ENCODE measurements around the gene RAB3A.

RAB3A gene

DNA sequence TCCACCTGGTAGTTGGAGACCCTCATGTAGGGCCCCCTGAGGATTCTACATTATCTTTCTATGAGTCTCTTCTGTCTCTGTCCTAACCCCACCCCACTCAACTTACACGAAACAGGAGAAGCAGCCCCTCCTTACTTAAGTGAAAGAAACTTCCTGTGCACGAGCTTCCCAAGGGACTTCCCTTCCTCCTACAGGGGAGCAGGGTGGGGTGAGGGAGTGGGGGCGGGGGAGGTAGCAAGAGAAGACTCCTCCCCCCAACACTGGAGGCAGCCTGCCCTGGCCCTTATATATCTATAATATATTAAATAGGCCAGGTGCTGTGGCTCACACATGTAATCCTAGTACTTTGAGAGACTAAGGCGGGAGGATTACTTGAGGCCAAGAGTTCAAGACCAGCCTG is 27.9 kb upstream of the RAB3A start:
- H3K9me2 ChIP-seq (replicated peaks; ENCODE audit: insufficient read depth, low read length), result no peaks in the 10 kb centered on the region
- H3K4me2 ChIP-seq (ENCODE audit: low read depth, low read length, poor library complexity, severe bottlenecking), result no peak overlapping the region
- H3K9me3 ChIP-seq (ENCODE audit: insufficient read depth, low read length), result no peaks in the 10 kb centered on the region
- no peaks in the 10 kb centered on the region for H3F3A ChIP-seq (ENCODE audit: insufficient read depth)
- no peaks in the 10 kb centered on the region for H3K36me3 ChIP-seq (ENCODE audit: low read length)
- H3K27ac ChIP-seq (ENCODE audit: low read depth, low read length), result no peak overlapping the region
- H2AFZ ChIP-seq (ENCODE audit: low read depth, low read length, severe bottlenecking), result no peak overlapping the region
- H3K27me3 ChIP-seq (ENCODE audit: low read length), result no peaks in the 10 kb centered on the region
- no peak overlapping the region for H3K9ac ChIP-seq (ENCODE audit: low read length)
- H3K4me3 ChIP-seq (ENCODE audit: insufficient read depth, low read length, poor library complexity, severe bottlenecking), result no peak overlapping the region
- TF ChIP-seq, protein P1, sequence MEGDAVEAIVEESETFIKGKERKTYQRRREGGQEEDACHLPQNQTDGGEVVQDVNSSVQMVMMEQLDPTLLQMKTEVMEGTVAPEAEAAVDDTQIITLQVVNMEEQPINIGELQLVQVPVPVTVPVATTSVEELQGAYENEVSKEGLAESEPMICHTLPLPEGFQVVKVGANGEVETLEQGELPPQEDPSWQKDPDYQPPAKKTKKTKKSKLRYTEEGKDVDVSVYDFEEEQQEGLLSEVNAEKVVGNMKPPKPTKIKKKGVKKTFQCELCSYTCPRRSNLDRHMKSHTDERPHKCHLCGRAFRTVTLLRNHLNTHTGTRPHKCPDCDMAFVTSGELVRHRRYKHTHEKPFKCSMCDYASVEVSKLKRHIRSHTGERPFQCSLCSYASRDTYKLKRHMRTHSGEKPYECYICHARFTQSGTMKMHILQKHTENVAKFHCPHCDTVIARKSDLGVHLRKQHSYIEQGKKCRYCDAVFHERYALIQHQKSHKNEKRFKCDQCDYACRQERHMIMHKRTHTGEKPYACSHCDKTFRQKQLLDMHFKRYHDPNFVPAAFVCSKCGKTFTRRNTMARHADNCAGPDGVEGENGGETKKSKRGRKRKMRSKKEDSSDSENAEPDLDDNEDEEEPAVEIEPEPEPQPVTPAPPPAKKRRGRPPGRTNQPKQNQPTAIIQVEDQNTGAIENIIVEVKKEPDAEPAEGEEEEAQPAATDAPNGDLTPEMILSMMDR (IDR thresholded peaks at IDR 0.05; ENCODE audit: insufficient read depth, low read length, poor library complexity, severe bottlenecking), result no peak
- TF ChIP-seq EZH2phosphoT487 (conservative IDR thresholded peaks at IDR 0.05; ENCODE audit: low read length), result no peak
- no peaks in the 10 kb centered on the region for H3K79me2 ChIP-seq (ENCODE audit: insufficient read depth, low read length)
- no peaks in the 10 kb centered on the region for H4K20me1 ChIP-seq (ENCODE audit: low read depth, low read length)

DNA sequence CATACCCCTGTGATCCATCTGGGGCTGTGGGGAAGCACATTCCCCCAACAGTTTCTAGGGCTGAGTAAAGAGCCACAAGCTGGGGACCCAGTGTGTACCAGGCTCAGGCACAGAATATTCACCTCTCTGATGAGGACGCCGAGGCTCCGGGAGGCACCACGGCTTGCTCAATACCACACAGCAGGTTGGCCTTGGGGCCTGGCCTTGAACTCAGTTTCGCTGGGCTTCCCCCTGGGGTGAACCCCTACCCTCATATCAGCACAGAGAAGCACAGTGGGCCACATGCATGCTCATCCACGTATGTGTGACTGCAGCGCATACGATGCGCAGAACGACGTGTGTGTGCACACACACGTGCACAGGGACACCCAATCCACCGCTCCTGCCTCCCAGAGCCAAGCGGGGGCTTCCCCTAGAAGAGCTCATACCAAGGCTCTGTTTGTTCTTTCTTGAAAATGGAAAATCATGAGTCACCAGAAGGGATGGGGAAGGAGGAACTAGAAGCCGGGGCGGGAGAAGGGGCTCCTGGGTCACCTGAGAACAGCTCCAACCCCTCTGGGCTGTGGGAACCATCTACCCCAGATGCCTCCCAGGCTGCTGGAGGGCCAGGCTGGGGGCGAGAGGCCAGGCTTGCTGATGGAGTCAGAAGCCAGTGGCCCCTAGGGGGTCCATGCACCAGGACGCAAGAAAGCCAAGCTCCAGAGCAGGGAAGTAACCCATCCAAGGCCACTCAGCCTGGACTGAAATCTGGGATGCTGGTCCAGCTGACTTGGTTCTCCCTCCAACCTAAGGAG is 27.3 kb upstream of the RAB3A start:
- H3K4me2 ChIP-seq (ENCODE audit: low read depth, low read length, poor library complexity, severe bottlenecking), result no peak overlapping the region
- no peak overlapping the region for H3K4me3 ChIP-seq (ENCODE audit: insufficient read depth, low read length, poor library complexity, severe bottlenecking)
- H3K79me2 ChIP-seq (ENCODE audit: insufficient read depth, low read length), result no peaks in the 10 kb centered on the region
- H3K27ac ChIP-seq (ENCODE audit: low read depth, low read length), result no peak overlapping the region
- H3K9ac ChIP-seq (ENCODE audit: low read length), result no peak overlapping the region
- no peaks in the 10 kb centered on the region for H3K9me3 ChIP-seq (ENCODE audit: insufficient read depth, low read length)
- no peaks in the 10 kb centered on the region for H3K9me2 ChIP-seq (replicated peaks; ENCODE audit: insufficient read depth, low read length)
- H3F3A ChIP-seq (ENCODE audit: insufficient read depth), result no peaks in the 10 kb centered on the region
- no peaks in the 10 kb centered on the region for H3K27me3 ChIP-seq (ENCODE audit: low read length)
- no peak overlapping the region for H2AFZ ChIP-seq (ENCODE audit: low read depth, low read length, severe bottlenecking)
- H4K20me1 ChIP-seq (ENCODE audit: low read depth, low read length), result no peaks in the 10 kb centered on the region
- no peak for TF ChIP-seq EZH2phosphoT487 (conservative IDR thresholded peaks at IDR 0.05; ENCODE audit: low read length)
- TF ChIP-seq, protein P1 (IDR thresholded peaks at IDR 0.05; ENCODE audit: insufficient read depth, low read length, poor library complexity, severe bottlenecking), result no peak
- H3K36me3 ChIP-seq (ENCODE audit: low read length), result no peaks in the 10 kb centered on the region

DNA sequence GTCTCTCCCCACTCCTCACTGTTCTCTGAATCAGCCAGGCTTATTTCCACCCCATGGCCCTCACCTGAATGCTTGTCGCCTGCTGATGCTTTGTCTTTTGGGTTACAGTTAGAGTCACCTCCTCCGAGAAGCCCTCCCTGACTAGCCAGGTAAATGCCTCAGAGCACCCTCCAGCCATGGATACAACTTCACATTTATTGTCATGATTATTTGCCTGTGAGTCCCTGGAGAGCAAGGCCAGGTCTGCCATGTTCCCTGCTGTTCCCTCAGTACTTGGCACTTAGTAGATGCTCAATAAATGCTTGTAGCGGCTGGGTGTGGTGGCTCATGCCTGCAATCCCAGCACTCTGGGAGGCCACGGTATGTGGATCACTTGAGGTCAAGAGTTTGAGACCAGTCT is 26.1 kb upstream of the RAB3A start:
- H3K9ac ChIP-seq (ENCODE audit: low read length), result no peak overlapping the region
- H3K9me3 ChIP-seq (ENCODE audit: insufficient read depth, low read length), result no peaks in the 10 kb centered on the region
- H3F3A ChIP-seq (ENCODE audit: insufficient read depth), result no peaks in the 10 kb centered on the region
- H3K79me2 ChIP-seq (ENCODE audit: insufficient read depth, low read length), result no peaks in the 10 kb centered on the region
- H2AFZ ChIP-seq (ENCODE audit: low read depth, low read length, severe bottlenecking), result no peak overlapping the region
- no peaks in the 10 kb centered on the region for H4K20me1 ChIP-seq (ENCODE audit: low read depth, low read length)
- TF ChIP-seq EZH2phosphoT487 (conservative IDR thresholded peaks at IDR 0.05; ENCODE audit: low read length), result no peak
- TF ChIP-seq, protein P1 (IDR thresholded peaks at IDR 0.05; ENCODE audit: insufficient read depth, low read length, poor library complexity, severe bottlenecking), result no peak
- no peaks in the 10 kb centered on the region for H3K9me2 ChIP-seq (replicated peaks; ENCODE audit: insufficient read depth, low read length)
- no peak overlapping the region for H3K4me2 ChIP-seq (ENCODE audit: low read depth, low read length, poor library complexity, severe bottlenecking)
- no peak overlapping the region for H3K4me3 ChIP-seq (ENCODE audit: insufficient read depth, low read length, poor library complexity, severe bottlenecking)
- no peaks in the 10 kb centered on the region for H3K36me3 ChIP-seq (ENCODE audit: low read length)
- no peak overlapping the region for H3K27ac ChIP-seq (ENCODE audit: low read depth, low read length)
- no peaks in the 10 kb centered on the region for H3K27me3 ChIP-seq (ENCODE audit: low read length)
